Measurements from ENCODE around the gene OPTC.

Gene OPTC

DNA sequence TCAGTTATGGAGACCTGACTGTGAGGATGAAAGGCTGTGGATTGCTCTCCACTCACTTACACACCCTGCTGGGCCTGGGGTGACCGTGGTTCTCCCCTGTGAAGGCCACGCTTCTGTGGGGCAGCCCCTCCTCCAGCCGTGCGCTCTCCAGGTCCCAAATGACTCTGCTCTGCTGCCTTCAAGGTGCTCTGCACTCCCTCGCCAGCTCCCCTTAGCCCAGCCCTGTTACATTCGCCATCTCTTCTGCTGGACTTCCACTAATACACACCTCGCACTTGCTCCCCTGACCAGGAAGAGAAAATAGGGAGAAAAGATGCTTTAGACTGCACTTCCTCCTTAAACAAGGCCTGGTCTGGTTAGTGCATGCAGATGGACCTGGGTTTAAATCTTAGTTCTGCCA lies 24.6 kb downstream of the OPTC start:
- DNase-seq: no peak

DNA sequence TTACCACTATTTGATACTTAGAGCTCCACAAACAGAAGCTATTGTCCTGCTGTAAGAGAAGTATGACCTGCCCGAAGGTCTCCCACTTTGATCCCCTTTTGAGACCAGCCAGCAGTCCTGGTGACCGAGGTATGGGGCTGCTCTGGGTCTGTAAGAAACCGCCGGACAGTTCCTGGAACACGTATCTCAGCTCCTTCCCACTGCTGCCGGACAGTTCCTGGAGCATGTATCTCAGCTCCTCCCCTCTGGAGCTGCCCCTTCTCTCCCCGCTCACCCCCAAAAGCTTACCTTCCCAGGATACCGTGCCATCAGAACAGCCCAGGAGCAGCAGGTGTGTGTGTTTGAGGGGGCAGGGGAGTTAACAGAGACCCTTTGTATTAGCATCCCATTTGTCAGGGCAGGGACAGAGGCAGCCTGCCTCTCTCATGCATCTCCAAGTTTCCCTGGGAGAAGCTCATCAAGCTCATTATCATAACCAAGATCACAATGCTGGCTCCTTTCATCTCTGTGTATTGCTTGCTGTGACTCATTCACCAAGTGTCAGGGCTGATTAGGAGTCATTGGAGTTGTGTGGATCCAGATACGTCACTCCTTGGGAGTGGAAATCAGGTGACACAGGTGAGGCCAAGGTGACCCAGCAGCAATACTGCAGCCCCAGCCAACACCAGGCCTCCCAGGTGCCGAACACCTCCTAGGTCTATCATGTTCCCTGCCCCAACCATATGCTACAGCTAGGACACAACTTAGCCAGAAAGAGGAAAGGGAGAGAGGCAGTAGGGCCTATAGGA lies 25.3 kb downstream of the OPTC start:
- no peak for DNase-seq

GRCh38 chr1:203519896-203520295 lies 25.9 kb downstream of the OPTC start:
- no peak for DNase-seq

GRCh38 chr1:203520315-203520714 lies 26.4 kb downstream of the OPTC start:
- DNase-seq: no peak

DNA sequence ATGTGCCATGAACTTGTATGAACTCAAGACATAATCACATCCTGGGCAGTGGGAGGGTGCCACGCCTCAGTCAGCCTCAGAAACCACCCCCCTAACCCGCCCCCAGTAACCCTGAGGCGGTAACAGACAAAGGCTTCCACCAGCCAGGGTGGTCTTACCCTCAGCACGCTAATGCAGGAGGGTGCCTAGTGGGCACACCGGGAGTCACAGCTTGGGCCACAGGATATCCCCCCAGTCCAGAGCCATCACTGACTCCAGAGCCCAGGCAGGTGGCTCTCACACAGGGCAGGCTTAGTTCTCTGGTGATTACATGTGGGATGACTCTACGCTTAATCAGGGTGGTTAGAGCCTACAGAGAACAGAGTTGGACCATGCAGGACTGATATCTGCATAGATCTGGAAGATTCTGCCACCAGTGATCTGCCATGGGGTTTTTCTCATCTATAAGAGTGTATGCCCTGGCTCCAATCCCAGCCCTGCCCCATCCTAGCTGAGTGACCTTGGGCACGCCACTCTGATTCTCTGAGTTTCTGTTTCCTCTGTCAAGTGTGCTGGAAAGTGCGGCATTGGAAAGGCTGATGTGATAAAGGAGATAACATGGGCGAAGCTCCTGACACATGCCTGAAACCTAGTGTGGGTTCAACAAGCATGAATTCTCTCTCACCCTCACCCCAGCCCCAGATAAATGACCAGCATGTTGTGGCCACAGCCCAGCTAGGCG lies 27.3 kb downstream of the OPTC start:
- DNase-seq: no peak

DNA sequence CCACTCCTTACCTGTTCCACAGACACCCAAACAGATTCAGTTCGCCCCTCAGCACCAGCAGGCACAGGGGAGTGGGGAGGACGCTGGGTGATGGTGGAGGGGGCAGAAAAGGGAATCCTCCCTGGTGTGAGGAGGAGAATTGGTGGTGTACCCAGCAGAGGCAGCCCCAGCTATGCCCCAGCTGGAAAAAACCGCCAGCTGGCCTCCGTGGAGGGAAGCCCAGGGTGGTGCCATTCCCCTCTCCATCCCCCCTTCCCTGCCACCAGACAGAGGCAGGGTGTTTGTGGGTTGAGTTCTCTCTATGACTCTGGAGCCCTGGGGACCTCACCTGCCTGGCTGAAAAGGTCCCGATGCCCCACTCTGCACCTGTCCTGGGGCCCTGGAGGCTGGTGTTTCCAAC lies 27.9 kb downstream of the OPTC start:
- no peak for DNase-seq

DNA sequence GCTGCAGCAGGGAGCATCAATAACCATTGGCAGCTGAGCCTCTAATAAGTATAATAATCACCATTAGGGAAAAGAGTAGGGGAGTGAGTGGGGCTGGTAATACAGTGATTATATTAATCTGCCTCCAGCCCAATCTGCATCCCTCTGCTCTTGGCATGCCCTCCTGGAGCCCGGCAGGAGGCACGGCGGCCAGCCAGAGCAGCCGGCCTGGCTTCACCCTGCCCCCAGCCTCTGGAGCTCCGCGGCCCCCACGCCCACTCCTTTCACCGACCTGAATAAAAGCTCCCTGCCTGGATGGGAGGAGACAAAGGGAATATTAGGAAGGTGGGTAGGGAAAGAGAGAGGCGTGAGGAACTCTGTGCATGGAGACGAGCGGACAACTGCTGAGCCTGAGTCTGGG lies 28.3 kb downstream of the OPTC start:
- DNase-seq: no peak

DNA sequence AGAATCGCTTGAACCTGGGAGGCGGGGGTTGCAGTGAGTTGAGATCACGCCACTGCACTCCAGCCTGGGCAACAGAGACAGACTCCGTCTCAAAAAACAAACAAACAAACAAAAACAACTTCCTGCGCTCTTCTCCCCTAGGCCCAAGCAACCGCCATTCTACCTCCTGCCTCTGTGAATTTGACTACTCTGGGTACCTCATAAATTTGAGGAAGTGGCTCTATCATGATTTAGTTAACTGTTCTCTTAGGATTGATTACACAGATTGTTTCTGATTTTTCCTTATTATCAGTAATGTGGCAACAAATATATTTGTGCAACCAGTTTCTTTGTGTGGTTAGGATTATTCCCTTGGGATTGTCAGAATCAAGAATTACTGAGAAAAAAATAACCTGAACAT lies 29.7 kb downstream of the OPTC start:
- DNase-seq: no peak

- DNase-seq: no peak
Measured at GRCh38 chr1:203524152-203524551, 30.2 kb downstream of the OPTC start.

DNA sequence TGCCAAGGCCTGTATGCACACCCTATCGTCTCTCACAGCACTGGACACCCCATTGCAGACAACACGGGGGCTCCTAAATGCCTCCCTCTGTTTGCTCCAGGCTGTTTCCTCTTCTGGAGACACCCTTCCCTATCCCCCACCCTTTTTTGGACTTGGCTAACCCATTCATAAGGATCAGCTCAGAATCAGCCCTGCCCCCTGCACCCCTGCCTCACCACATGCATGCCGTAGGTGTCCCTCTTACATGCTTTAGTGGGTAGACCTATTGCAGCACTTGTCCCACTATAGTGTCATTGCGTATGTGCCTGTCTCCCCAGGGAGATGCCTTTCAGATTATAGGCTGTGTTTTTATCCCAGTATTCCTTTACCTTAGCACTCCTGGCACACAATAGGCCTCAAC lies 30.9 kb downstream of the OPTC start:
- no peak for DNase-seq

- no peak for DNase-seq
Measured at GRCh38 chr1:203525685-203526084, 31.7 kb downstream of the OPTC start.

DNA sequence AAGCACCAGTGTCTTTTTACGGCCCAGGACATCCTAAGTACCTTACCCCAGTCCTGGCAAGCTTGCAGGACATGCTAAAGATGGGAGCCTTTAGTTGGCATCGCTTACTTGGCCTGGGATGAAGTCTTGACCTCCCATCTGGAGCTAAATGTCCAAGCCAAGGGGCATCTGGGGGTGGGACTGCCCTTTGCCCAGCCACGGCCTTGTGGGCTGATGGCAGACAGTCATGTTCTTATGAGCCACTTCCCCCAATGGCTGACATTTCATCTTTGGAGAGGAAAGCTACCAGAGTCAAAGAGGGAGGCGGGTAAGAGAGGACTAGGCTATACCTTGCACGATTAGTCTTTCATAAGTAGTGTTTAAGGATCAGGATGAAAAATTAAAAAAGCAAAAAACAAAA lies 32.2 kb downstream of the OPTC start:
- no peak for DNase-seq

- DNase-seq: no peak
Measured at GRCh38 chr1:203526572-203526971, 32.6 kb downstream of the OPTC start.

DNA sequence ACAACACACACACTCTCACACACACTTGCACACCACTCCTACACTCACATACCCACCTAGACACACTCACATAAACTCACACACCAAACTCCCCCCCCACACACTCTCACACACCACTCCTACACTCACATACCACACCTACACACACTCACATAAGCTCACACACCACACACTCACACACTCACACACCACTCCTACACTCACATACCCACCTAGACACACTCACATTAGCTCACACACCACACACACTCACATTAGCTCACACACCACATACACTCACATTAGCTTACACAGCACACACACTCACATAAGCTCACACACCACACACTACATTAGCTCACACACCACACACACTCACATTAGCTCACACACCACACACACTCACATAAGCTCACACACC lies 33.1 kb downstream of the OPTC start:
- DNase-seq: no peak

DNA sequence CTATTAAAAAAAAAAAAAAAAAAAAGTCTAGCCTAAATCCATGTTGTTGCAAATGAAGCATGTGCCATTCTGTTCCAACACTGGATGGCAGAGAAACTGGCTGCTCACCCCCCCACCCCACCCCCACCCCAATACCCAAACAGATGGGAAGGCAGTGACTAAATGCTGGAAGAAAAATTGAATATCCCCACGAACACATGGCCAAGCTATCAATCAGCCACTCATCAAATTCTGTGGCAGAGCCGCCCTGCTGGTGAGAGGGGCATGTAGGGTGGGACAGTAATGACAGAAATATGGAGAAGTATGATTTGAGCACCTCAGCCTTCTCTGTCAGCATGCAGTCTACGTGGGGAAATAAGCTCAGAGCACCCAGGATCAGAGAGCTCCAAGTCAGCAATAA lies 34.1 kb downstream of the OPTC start:
- DNase-seq: no peak

GRCh38 chr1:203528976-203529835 lies 35.3 kb downstream of the OPTC start:
- DNase-seq: no peak

DNA sequence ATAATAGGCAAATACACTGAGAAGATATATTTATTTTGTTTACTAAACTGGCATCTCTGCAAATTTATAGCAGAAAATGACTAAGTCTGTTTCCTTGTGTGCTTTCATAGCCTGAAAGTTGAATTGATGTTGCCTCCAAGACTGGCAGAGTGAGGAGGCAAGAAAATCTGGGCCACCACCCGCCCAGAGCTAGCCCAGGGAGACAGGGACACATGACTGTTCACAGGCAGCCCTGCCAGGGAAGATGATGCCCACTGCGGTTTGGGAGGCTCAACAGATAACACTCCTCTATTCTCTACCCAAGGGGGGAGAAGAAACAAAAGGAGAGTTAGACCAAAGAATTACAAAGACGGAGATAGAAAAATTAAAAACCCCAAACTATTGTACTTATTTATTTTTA lies 37.1 kb downstream of the OPTC start:
- DNase-seq: no peak

GRCh38 chr1:203534012-203534411 lies 40.1 kb downstream of the OPTC start:
- no peak for DNase-seq

GRCh38 chr1:203534526-203534925 lies 40.6 kb downstream of the OPTC start:
- no peak for DNase-seq

DNA sequence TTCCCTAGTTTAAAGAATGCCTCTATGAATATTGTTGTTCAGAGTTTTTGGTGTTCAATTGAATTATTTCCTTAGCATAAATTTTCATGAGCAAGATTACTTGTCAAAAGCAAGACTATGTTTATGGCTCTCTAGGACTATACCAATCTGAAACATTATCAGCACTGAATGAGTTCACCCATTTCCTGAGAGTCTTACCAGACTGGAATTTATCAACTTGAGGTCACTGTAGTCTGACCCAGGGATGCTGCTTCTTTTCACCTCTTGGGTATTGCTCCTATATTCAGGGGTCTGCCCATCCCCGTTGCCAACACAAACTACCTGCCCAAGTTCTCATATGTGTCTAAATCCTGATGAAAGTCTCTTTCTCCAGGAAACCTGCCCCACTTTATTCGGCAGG lies 42.6 kb downstream of the OPTC start:
- no peak for DNase-seq

GRCh38 chr1:203536980-203537455 lies 43.1 kb downstream of the OPTC start:
- no peak for DNase-seq

GRCh38 chr1:203537806-203538464 lies 44.0 kb downstream of the OPTC start:
- DNase-seq: no peak

DNA sequence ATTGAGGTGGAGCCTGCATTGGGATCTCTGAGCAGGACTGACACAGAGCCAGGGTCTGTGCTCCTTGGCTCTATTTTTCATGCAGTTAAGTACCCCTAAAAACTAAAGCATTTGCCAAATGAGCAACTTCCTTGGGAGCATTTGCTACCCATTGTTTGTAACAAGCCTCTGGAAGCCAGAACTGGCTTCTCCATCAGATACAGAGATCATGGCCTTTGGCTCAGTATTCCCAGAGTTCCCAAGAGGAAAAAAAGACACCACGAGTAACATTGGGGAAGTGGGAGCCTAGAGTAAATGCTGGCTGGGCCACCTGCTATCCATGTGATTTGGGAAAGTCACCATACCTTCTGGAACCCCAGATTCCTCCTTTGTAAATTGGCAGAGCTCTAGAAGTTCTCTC lies 44.8 kb downstream of the OPTC start:
- no peak for DNase-seq
